ENCODE results near the gene CCL26. TPM values are rescaled to one million over a fixed set of nuclear protein-coding genes. Genes with fewer than 3 reads are reported as not detected.

The CCL26 gene
- total and polyA plus RNA-seq, 10 of the 15 experiments (the other 5 are each of a cell fraction or from before 2014, with no cell fraction given): not detected

DNA sequence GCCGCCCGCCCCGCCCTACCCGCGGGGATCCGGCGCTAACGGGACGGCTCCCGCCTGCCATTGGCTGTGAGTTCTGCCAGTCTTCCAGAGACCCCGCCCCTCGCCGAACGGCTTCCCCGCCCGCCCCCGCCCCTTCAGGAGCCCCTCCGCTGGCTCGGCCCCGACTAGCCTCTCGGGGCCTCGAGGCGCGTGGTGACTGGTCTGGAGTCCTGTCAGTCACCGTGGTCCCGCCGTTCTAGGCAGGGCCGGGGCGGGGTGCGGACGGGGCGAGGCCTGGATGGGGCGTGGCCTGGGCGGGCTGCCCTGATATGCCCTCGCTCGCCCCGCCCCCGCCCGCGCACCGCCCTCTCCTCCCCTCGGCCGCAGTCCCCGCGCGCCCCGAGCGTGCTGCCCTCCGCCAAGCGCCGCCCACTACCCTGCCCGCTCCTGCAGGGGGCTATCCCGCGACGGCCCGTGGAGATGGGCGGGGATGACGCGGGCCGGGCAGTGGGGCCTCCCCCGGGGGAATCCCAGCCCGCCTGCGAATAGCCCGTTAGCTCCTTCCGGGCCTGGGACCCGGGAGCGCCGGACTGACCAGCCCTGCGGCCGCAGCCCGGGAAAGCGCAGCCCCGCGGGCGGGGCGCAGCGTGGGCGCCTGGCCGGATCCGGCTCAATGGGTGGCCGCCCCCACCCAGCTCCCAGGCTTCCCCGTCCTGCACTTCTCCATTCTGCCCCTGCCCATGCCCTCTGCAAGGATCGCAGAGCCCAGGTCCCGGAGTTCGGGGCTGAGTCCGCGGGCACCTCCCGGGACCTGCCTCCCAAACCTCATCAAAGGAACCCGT lies 32.8 kb downstream of the CCL26 start (continued):
- TF ChIP-seq, protein P1, sequence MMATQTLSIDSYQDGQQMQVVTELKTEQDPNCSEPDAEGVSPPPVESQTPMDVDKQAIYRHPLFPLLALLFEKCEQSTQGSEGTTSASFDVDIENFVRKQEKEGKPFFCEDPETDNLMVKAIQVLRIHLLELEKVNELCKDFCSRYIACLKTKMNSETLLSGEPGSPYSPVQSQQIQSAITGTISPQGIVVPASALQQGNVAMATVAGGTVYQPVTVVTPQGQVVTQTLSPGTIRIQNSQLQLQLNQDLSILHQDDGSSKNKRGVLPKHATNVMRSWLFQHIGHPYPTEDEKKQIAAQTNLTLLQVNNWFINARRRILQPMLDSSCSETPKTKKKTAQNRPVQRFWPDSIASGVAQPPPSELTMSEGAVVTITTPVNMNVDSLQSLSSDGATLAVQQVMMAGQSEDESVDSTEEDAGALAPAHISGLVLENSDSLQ (IDR thresholded peaks at IDR 0.05): peak; percentile 97
- no peak for TF ChIP-seq NR2C2 (IDR thresholded peaks at IDR 0.05; ENCODE audit: borderline replicate concordance, control insufficient read depth, insufficient read length, low read depth)
- 0 out of 2 replicates have a peak, but pooled peaks have one; percentile 13 for TF ChIP-seq HCFC1 (IDR thresholded peaks at IDR 0.05; ENCODE audit: low read length)
- no peak; a peak in 1 of 4 replicates for TF ChIP-seq EP300 (IDR thresholded peaks at IDR 0.05; ENCODE audit: borderline replicate concordance in 1 of 2, control insufficient read depth in 1 of 2, low read depth in 2 of 2, low read length in 2 of 2)
- TF ChIP-seq ZNF384 (IDR thresholded peaks at IDR 0.05; ENCODE audit: borderline replicate concordance, low read depth, low read length): no peak
- peak; percentile 67 for TF ChIP-seq ZNF687 (IDR thresholded peaks at IDR 0.05)
- TF ChIP-seq KDM1A (IDR thresholded peaks at IDR 0.05; ENCODE audit: borderline replicate concordance): no peak
- peak in 1 of 2 experiments; percentile 73; a peak in 2 of 3 replicates for TF ChIP-seq EGR1 (IDR thresholded peaks at IDR 0.05; ENCODE audit: borderline replicate concordance in 1 of 2, low read depth in 2 of 2, low read length in 2 of 2)
- no peak for TF ChIP-seq ASH2L (IDR thresholded peaks at IDR 0.05; ENCODE audit: borderline replicate concordance, low read depth)
- no peak for TF ChIP-seq IRF3 (IDR thresholded peaks at IDR 0.05)
- peak; percentile 11; the same call in 1 of the 2 replicates for TF ChIP-seq BCL11A (IDR thresholded peaks at IDR 0.05; ENCODE audit: low read depth, low read length)
- TF ChIP-seq, protein P2, sequence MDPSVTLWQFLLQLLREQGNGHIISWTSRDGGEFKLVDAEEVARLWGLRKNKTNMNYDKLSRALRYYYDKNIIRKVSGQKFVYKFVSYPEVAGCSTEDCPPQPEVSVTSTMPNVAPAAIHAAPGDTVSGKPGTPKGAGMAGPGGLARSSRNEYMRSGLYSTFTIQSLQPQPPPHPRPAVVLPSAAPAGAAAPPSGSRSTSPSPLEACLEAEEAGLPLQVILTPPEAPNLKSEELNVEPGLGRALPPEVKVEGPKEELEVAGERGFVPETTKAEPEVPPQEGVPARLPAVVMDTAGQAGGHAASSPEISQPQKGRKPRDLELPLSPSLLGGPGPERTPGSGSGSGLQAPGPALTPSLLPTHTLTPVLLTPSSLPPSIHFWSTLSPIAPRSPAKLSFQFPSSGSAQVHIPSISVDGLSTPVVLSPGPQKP (IDR thresholded peaks at IDR 0.05; ENCODE audit: low read depth, low read length): no peak; the same call in 1 of the 2 replicates
- no peak for TF ChIP-seq NRF1 (conservative IDR thresholded peaks at IDR 0.05; ENCODE audit: low read depth, low read length)
- TF ChIP-seq ZNF217 (IDR thresholded peaks at IDR 0.05): peak; percentile 90
- TF ChIP-seq CREB1 (IDR thresholded peaks at IDR 0.05; ENCODE audit: low read depth): peak; percentile 56
- TF ChIP-seq PML (IDR thresholded peaks at IDR 0.05; ENCODE audit: low read length): no peak
- peak; percentile 55 for TF ChIP-seq KLF5 (IDR thresholded peaks at IDR 0.05; ENCODE audit: partially characterized antibody)
- 0 out of 2 replicates have a peak, but pooled peaks have one; percentile 74 for TF ChIP-seq SMARCA5 (IDR thresholded peaks at IDR 0.05)
- no peak for TF ChIP-seq ESRRA (IDR thresholded peaks at IDR 0.05; ENCODE audit: low read length)
- TF ChIP-seq YBX1 (IDR thresholded peaks at IDR 0.05): no peak
- no peak for TF ChIP-seq WRNIP1 (IDR thresholded peaks at IDR 0.05; ENCODE audit: borderline replicate concordance, low read depth, low read length)
- 0 out of 2 replicates have a peak, but pooled peaks have one; percentile 19 for TF ChIP-seq IRF4 (IDR thresholded peaks at IDR 0.05; ENCODE audit: low read depth, low read length)

All from GM12878 (cell line).